HG02571 (cell line): ENCODE measurements around the gene ARMC7.

ENCODE experiments used
- ATAC-seq: cut with Tn5 transposase; IDR thresholded peaks from one replicate; pipeline ENCODE4 v1.9.1; 2021; ENCODE audit warnings: mild to moderate bottlenecking, moderate library complexity; ENCODE audit not compliant: unreplicated experiment

ARMC7 gene

GRCh38 chr17:75098861-75099260, 10.9 kb upstream of the ARMC7 start:
- ATAC-seq: no peak

- ATAC-seq: no peak
These were observed 9.7 kb upstream of the ARMC7 start for GRCh38 chr17:75099881-75100595.

DNA sequence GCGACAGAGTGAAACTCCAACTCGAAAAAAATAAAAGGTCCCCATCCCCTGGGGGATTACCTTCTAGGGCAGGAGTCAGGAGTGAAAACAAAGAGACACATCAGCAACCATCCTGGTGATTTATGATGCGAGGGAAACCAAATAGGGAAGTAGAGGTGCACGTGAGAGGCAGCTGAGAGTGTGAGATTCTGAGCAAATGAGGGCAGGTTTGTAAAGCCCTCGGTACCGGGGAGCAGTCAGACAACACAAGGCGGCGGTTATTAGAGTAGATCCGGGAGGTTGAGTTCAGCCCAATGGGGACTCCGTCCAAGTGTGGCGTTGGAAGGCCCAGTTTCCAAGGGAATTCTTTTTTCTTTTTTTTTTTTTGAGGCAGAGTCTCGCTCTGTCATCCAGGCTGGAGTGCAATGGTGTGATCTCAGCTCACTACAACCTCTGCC, 7.4 kb upstream of the ARMC7 start:
- ATAC-seq: no peak

GRCh38 chr17:75103601-75104554, 5.9 kb upstream of the ARMC7 start:
- no peak for ATAC-seq

DNA sequence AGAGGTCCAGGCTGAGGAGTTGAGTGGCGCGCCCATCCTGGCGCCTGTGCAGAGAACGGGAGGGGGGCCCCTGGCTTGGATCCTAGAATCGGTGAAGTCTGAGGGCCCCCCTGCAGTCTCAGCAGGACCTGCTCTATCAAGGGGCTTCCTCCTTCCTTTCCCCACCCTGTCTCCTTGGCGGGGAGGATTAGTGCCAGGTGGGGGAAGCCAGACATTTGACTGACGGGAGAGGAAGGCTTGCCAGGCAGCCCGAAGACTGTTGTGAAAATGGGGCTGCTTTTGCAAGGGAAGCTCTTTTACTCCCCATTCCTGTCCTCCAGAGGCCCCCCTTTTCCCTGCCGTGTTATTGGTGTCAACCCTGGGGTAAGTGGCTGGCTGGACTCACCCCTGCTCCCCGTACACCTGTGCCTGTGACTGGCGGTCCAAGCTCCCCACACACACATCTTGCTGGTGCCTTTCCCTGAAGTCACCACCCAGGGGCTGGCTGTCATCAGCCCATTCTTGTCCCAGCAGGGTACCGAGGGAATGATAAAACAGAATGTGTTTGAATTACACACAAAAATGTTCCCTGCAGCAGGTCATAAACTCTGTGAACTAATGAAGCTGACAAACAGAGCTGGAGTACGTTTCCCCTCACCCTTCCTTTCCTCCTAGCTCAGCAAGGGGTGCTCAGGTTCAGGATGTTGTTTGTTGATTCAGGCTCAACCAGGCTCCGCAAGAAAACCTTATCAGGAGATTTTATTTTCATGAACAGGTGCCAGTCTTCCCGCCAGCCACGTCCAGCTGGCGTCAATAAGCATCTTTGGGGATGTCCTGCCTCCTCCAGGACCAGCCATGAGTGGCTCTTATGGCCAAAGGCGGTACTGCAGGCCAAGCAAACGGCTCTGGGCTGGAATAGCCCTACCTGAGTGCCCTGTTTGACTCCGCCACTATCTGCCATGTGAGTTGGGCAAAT, 4.4 kb upstream of the ARMC7 start:
- no peak for ATAC-seq

- no peak for ATAC-seq
These were observed 1.6 kb upstream of the ARMC7 start for GRCh38 chr17:75108193-75108592.

- ATAC-seq: no peak
These were observed 743 bp upstream of the ARMC7 start for GRCh38 chr17:75109046-75109406.

- no peak for ATAC-seq
These were observed 617 bp downstream of the ARMC7 start for GRCh38 chr17:75110234-75110937.

DNA sequence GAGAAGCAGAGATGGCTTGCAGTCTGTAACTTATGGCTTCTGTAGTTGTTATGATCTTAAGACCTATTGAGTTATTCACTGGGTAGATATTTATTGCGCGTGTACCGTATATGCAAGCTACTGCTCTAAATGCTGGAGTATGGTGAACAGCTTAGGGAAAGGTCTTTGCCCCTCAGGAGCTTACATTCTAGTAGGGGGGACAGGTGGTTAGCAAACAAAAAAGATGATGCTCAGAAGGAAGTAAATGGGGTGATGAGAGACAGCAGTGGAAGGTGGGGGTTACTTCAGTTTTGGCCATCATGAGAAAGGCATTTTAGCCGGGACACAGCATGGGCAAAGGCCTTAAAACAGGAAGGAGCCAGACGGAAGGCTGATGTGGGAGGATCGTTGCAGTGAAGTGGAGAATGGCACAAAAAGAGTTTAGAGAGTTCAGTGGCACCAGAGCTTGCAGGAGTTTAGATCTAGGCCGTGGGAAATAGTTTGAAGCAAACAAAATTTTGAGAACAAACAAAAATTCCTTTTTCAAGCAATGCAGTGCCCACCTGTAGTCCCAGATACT, 2.1 kb downstream of the ARMC7 start:
- ATAC-seq: no peak

DNA sequence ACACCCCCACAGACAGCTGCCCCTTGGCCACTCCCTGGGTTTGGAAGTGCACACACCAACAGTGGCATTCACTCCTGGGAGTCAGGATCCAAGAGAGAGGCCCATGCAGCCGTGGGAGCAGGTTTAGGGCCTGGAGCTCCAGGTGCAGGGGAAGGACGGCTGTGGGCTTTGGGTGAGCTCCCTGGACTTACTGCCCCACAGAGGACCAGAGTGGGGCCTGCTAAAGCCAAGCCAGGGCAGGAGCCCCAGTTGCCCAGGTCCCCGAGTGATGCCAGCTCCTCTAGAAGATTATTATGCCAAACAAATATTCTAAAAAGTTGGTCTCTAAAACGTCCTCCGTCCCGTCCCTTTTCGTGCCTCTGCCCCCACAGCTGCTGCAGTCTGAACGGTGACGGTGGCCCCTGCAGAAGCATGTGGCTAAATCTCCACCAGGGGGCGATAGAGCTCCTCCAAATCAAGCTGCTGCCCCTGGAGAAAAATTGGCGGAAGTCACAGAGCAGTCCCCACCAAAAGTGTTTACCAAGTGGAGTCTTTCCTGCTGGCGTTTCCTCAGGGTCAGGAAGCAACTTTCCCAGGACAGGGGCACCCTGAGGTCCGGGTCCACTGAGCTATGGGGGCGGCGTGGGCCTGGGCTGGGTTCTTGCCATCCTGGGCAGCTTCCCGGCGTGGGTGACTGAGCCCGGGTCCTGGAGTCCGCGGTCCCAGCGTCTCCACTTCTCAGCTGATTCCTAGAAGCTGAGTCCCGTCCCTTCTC, 4.2 kb downstream of the ARMC7 start:
- ATAC-seq: peak; percentile 38

- ATAC-seq: no peak
These were observed 5.0 kb downstream of the ARMC7 start for GRCh38 chr17:75114552-75115314.

GRCh38 chr17:75115555-75115954, 5.8 kb downstream of the ARMC7 start:
- ATAC-seq: no peak

DNA sequence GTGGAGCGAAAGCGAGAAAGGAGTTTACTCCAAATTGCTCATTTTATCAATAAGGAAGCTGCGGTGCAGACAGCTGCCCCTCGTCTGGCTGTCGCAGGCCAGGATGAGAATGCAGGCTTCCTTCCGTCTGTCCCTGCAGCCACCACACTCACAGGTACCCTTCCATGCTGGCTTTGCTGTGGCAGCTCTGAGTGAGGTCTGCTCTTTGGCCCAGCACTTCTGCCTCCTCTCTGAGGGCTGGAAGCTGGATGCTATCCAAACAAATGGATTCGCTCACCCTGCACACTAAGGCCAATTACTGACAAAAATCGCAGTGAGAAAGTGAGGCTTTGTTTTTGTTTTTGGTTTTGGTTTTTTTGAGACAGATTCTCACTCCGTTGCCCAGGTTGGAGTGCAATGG, 7.0 kb downstream of the ARMC7 start:
- ATAC-seq: no peak

DNA sequence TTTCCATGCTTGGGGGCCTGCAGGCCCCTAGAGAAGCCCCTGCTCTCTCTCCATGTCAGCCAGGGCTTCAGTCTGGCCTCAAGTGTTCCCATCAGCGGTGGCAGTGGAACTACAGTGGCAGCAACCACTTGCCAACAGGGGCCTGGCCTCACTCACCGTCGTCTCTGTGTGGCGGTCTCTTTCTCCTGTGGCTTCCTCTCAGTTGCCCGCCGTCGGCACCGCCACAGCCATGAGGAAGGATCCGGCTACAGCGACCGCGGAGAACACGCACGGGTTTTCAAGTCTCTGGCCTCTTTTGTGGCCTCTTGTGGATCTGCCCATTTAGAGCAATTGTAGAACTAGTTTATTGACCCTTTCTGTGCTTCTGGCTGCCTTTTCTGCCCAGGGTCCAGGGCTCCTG, 8.5 kb downstream of the ARMC7 start:
- ATAC-seq: no peak

- no peak for ATAC-seq
These were observed 14.5 kb downstream of the ARMC7 start for GRCh38 chr17:75124041-75124818.

GRCh38 chr17:75124819-75125162, 15.0 kb downstream of the ARMC7 start:
- ATAC-seq: no peak

- ATAC-seq: no peak
These were observed 16.2 kb downstream of the ARMC7 start for GRCh38 chr17:75125984-75126383.

DNA sequence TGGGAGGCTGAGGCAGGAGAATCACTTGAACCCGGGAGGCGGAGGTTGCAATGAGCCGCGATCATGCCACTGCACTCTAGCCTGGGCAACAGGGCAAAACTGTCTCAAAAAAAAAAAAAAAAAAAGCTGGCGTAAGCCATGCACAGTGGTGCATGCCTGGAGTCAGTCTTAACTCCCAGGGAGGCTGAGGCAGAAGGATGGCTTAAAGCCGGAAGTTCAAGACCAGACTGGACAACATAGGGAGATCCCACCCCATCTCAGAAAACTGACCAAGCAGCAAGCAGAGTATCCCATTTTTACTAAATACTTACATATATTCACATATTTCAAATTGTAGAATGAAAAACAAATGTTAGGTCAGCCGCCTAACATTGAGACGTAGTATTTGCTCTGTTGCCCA, 17.2 kb downstream of the ARMC7 start:
- ATAC-seq: no peak
